ENCODE data around the gene CPEB1.
"Not testable (repeated sequence)": the region's sequence is repeated elsewhere in the genome, so short reads cannot be mapped to it uniquely, and the experiment has no call there.

CPEB1 gene

DNA sequence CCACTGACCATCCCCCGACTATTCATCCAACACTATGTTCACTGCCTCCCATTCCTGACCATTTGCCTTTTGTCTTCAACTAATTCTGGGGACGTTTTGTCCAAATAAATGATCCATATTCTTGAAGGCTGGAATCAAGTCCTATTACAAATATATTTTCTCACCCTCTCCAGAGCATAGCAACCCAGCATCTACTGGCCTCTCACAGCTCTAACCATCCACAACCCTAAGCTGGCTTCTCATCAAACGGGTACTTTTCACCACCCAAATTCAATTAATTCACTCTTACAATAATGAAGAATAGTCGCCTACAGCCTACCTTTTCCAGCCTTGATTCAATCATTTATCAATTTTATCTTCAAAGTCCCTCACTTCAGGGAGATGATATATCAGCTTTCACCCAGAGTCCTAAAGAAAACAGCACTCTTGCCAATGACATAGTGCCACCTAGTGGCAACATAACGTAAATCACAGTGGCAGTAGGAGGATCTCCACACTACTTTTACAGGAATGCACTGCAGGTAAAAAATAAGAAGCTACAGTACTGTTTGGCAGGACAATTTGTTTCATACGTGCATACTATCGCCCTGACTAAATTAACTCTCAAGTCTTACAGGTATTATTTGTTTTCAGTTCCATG is 144.3 kb downstream of the CPEB1 start:
- DNase-seq, result not testable (repeated sequence)

DNA sequence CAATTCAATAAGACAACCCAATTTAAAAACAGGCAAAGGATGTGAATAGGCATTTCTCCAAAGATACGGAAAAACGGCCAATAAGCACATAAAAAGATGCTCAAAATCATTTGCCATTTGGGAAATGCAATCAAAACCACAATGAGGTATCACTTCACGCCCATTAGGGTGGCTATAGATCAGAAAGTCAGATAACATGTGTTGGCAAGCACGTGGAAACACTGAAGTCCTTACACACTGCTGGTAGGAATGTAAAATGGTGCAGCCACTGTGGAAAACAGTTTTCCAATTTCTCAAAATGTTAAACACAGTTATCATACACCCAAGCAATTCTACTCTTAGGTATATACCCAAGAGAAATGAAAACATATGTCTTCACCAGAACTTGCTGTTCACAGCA is 146.4 kb downstream of the CPEB1 start:
- not testable (repeated sequence) for DNase-seq

DNA sequence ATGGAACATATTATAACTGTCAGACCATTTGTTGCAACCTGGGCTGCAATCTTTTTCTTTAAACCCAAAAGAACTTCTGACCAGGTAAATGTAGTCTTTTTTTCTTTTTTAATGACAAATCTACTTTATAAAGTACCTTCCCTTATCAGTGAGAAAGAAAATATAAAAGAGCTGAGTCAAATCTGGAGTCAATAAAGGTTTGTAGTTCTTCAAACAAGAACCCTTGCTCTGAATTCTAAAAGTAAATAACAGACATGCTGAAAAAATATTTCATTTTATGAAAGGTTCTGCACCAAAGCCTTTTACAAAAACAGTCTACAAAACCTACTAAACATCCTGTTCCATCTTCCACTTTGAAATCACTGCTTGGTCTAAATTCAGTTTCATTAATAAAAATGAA is 149.2 kb downstream of the CPEB1 start:
- not testable (repeated sequence) for DNase-seq
